Neutrophil (primary cell): Measurements from ENCODE around the gene PPP2R1A.

Experiments
- H3K27ac ChIP-seq: fragments of 200-600 bp; sonication (generic); 2 replicates; pipeline ENCODE4 v1.5.1; 2016; ENCODE audit warnings: mild to moderate bottlenecking, moderate library complexity
- H3K27me3 ChIP-seq: fragments of 200-600 bp; sonication (generic); 2 replicates; pipeline ENCODE4 v1.6.0; 2016; ENCODE audit warnings: mild to moderate bottlenecking
- H3K36me3 ChIP-seq: fragments of 200-600 bp; sonication (generic); 2 replicates; pipeline ENCODE4 v1.5.1; 2017
- H3K4me1 ChIP-seq, 2 experiments: fragments of 200-600 bp in 1 of 2; sonication (generic) in 1 of 2; 1 replicate in 1 of 2; 2 replicates in 1 of 2; pipeline versions ENCODE4 v1.5.1 to v1.6.1; 2013 to 2016; ENCODE audit warnings: low read depth in 1 of 2, low read length in 1 of 2, mild to moderate bottlenecking in 1 of 2, moderate library complexity in 1 of 2; ENCODE audit not compliant: control insufficient read depth in 1 of 2, insufficient read depth in 1 of 2
- H3K4me3 ChIP-seq, 2 experiments: fragments of 200-600 bp in 1 of 2; sonication (generic) in 1 of 2; 1 replicate in 1 of 2; 2 replicates in 1 of 2; pipeline ENCODE4 v1.5.1; 2013 to 2016; ENCODE audit warnings: low read depth in 1 of 2, low read length in 1 of 2, mild to moderate bottlenecking in 1 of 2, moderate library complexity in 1 of 2
- H3K9me3 ChIP-seq: fragments of 200-600 bp; sonication (generic); 2 replicates; pipeline ENCODE4 v1.5.1; 2016
- TF ChIP-seq, protein P1 (sequence below): fragments of 200-600 bp; sonication (generic); IDR thresholded peaks from 2 replicates; pipeline ENCODE4 v1.5.1; 2016; ENCODE audit warnings: antibody characterized with exemption

The PPP2R1A gene

DNA sequence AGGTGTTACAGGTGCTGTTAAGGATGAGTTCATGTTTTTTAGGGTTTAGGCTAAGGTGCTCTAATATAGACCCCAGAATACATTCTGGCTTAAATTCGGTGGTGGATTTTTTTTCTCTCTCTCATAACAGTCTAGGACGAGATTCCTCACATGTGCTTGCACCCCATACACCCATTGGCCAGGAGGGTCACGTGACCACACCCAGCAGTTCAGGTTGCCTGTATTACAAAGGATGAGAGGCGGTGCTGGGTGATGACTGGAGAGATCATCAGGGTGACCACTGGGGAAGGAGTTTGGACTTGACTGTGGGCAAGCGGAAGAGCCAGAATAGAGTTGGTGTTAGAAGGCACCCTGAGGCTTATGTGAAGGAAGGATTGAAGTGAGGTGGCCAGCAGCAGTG lies 27.7 kb downstream of the PPP2R1A start:
- H3K9me3 ChIP-seq, result no peaks in the 10 kb centered on the region
- no peaks in the 10 kb centered on the region for H3K27me3 ChIP-seq
- TF ChIP-seq, protein P1, sequence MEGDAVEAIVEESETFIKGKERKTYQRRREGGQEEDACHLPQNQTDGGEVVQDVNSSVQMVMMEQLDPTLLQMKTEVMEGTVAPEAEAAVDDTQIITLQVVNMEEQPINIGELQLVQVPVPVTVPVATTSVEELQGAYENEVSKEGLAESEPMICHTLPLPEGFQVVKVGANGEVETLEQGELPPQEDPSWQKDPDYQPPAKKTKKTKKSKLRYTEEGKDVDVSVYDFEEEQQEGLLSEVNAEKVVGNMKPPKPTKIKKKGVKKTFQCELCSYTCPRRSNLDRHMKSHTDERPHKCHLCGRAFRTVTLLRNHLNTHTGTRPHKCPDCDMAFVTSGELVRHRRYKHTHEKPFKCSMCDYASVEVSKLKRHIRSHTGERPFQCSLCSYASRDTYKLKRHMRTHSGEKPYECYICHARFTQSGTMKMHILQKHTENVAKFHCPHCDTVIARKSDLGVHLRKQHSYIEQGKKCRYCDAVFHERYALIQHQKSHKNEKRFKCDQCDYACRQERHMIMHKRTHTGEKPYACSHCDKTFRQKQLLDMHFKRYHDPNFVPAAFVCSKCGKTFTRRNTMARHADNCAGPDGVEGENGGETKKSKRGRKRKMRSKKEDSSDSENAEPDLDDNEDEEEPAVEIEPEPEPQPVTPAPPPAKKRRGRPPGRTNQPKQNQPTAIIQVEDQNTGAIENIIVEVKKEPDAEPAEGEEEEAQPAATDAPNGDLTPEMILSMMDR, result no peak

DNA sequence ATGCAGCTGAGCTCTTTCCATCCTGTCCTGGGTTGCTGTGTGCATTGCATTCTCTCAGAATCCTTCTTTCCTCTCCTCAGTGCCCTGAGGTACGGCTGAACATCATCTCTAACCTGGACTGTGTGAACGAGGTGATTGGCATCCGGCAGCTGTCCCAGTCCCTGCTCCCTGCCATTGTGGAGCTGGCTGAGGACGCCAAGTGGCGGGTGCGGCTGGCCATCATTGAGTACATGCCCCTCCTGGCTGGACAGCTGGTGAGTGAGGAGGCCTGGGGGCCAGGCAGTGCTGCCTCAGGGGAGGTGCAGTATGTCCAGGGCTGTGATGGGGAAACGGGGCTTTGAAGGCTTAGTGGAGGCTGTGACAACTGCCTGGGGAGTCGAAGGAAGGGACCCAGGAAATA lies 29.8 kb downstream of the PPP2R1A start:
- TF ChIP-seq, protein P1, result no peak
- H3K4me1 ChIP-seq, result no peaks in the 10 kb centered on the region
- H3K36me3 ChIP-seq, result peaks cover 100% of the 10 kb centered on the region
- no peaks in the 10 kb centered on the region for H3K9me3 ChIP-seq
- no peaks in the 10 kb centered on the region for H3K27me3 ChIP-seq
- H3K27ac ChIP-seq, result no peak overlapping the region
- H3K4me3 ChIP-seq, result no peak overlapping the region

More for the DNA sequence above, 27.7 kb downstream of the PPP2R1A start:
- H3K4me3 ChIP-seq, result no peak overlapping the region
- H3K27ac ChIP-seq, result no peak overlapping the region
- peaks cover 100% of the 10 kb centered on the region for H3K36me3 ChIP-seq
- H3K4me1 ChIP-seq, result no peaks in the 10 kb centered on the region

DNA sequence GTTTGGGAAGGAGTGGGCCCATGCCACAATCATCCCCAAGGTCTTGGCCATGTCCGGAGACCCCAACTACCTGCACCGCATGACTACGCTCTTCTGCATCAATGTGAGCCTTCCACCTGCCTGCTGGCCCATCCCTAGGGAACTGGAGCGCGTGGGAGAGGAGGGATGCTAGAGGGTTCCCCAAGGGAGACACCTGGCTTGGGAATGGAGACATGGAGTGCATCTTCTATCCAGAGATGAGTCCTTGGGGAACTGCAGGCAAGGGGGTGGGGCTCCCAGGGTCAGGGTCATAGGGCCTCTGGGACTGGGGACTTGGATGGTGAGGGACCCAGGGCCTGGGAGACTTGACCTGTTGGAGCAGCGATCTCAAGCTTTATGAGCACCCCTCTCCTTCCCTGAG lies 31.2 kb downstream of the PPP2R1A start:
- no peak overlapping the region for H3K27ac ChIP-seq
- TF ChIP-seq, protein P1, result no peak
- no peaks in the 10 kb centered on the region for H3K4me1 ChIP-seq
- H3K27me3 ChIP-seq, result no peaks in the 10 kb centered on the region
- H3K9me3 ChIP-seq, result no peaks in the 10 kb centered on the region
- H3K36me3 ChIP-seq, result peaks cover 98% of the 10 kb centered on the region
- no peak overlapping the region for H3K4me3 ChIP-seq

DNA sequence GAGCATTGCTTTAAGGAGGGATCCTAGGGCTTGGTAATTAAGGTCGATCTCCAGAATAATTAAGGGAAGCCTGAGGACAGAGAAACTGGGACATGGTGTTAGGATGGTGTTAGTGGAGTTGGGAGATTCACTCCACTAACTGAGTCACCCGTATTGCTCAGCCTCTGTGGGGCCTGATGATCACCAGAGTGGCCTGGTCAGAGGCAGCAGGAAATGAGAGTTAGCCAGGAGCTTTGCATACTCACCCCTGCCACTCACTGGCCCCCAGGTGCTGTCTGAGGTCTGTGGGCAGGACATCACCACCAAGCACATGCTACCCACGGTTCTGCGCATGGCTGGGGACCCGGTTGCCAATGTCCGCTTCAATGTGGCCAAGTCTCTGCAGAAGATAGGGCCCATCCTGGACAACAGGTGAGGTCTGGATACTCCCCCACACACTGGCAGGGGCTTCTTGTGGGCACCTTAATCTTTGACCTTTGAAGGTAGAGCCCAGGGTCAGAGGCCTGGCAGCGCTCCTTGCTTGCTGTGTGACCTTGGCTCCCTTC lies 32.1 kb downstream of the PPP2R1A start:
- Histone ChIP-seq H3K4me3 (no peak overlapping the region), H3K36me3 (peaks cover 98% of the 10 kb centered on the region), H3K4me1 (no peaks in the 10 kb centered on the region), H3K27ac (no peak overlapping the region), H3K27me3 (no peaks in the 10 kb centered on the region), H3K9me3 (no peaks in the 10 kb centered on the region)
- TF ChIP-seq, protein P1, result no peak

DNA sequence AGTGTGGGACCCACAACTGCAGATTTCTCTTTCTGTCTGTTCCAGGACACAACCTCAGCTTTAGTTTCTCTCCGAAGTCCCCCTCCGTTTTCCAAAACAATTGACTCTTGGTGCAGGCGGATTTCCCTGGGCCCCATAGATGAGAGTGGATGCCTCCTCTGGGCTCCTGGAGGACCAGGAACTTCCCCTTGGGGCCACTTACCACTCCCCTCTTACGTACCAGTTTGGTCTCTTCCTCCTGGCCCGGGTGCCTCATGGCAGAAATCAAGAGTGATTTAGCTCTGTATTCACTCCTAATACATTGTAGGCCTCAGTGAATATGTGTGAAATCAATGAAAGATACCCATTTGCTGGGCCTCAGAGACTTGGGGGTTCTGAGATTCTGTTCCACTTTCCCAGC lies 34.4 kb downstream of the PPP2R1A start:
- Histone ChIP-seq H3K27ac (no peak overlapping the region), H3K4me1 (no peaks in the 10 kb centered on the region), H3K36me3 (peaks cover 98% of the 10 kb centered on the region), H3K4me3 (no peak overlapping the region), H3K27me3 (no peaks in the 10 kb centered on the region), H3K9me3 (no peaks in the 10 kb centered on the region)
- TF ChIP-seq, protein P1, result no peak

DNA sequence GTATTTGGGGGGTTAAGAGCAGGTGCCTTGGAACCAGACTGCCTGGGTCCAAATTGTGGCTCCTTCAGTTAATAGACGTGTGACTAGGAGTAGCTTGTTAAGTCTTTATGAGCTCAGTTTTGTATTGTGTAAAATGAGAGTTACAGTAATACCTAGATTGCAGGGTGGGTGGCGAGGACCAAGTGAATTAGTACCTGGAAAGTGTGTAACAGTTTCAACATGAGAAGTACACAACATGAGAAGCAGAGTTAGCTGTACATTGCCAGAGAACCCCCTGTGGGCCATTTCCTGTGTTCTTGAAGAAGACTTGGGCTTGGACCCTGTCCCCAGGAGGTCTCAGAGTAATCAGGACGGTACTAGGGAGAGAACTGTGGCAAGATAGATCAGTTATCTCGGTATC lies 36.8 kb downstream of the PPP2R1A start:
- TF ChIP-seq, protein P1, result no peak
- peaks cover 73% of the 10 kb centered on the region for H3K36me3 ChIP-seq
- no peaks in the 10 kb centered on the region for H3K9me3 ChIP-seq
- no peaks in the 10 kb centered on the region for H3K4me1 ChIP-seq
- H3K27ac ChIP-seq, result no peak overlapping the region
- H3K27me3 ChIP-seq, result no peaks in the 10 kb centered on the region
- no peak overlapping the region for H3K4me3 ChIP-seq
